ENCODE measurements around the gene RNLS.

The RNLS gene

GRCh38 chr10:88527245-88527644 lies 55.9 kb downstream of the RNLS start:
- H3K4me3 ChIP-seq (ENCODE audit: low read depth, low read length) = no peak overlapping the region
- TF ChIP-seq CTCF (IDR thresholded peaks at IDR 0.05; ENCODE audit: low read depth, low read length, missing control alignments) = no peak

GRCh38 chr10:88526501-88527105 lies 56.5 kb downstream of the RNLS start:
- DNase-seq (ENCODE audit: low read depth) = no peak
- TF ChIP-seq CTCF (IDR thresholded peaks at IDR 0.05; ENCODE audit: low read depth, low read length, missing control alignments) = no peak
- H3K4me3 ChIP-seq (ENCODE audit: low read depth, low read length) = no peak overlapping the region

More at GRCh38 chr10:88527245-88527644, 55.9 kb downstream of the RNLS start:
- no peak for DNase-seq (ENCODE audit: low read depth)

GRCh38 chr10:88525371-88526069 lies 57.6 kb downstream of the RNLS start:
- no peak for DNase-seq (ENCODE audit: low read depth)
- no peak overlapping the region for H3K4me3 ChIP-seq (ENCODE audit: low read depth, low read length)
- no peak for TF ChIP-seq CTCF (IDR thresholded peaks at IDR 0.05; ENCODE audit: low read depth, low read length, missing control alignments)

GRCh38 chr10:88523739-88524400 lies 59.2 kb downstream of the RNLS start:
- H3K4me3 ChIP-seq (ENCODE audit: low read depth, low read length) = no peak overlapping the region
- TF ChIP-seq CTCF (IDR thresholded peaks at IDR 0.05; ENCODE audit: low read depth, low read length, missing control alignments) = no peak
- no peak for DNase-seq (ENCODE audit: low read depth)

- TF ChIP-seq CTCF (IDR thresholded peaks at IDR 0.05; ENCODE audit: low read depth, low read length, missing control alignments) = no peak
- no peak overlapping the region for H3K4me3 ChIP-seq (ENCODE audit: low read depth, low read length)
- no peak for DNase-seq (ENCODE audit: low read depth)
Measured at GRCh38 chr10:88522715-88523114, 60.4 kb downstream of the RNLS start.

- no peak for TF ChIP-seq CTCF (IDR thresholded peaks at IDR 0.05; ENCODE audit: low read depth, low read length, missing control alignments)
- DNase-seq (ENCODE audit: low read depth) = no peak
- no peak overlapping the region for H3K4me3 ChIP-seq (ENCODE audit: low read depth, low read length)
Measured at GRCh38 chr10:88521791-88522190, 61.3 kb downstream of the RNLS start.

Data from GM12864 (cell line).